Measurements from ENCODE around the gene CDKN1C. TPM values are rescaled to one million over a fixed set of nuclear protein-coding genes. Genes with fewer than 3 reads are reported as not detected.
"Not testable (repeated sequence)": the region's sequence is repeated elsewhere in the genome, so short reads cannot be mapped to it uniquely, and the experiment has no call there.

CDKN1C gene
- total RNA-seq, 2 donors from 2014 or later: 17.2 to 28.7 TPM

GRCh38 chr11:2908130-2908529 lies 22.6 kb upstream of the CDKN1C start:
- TF ChIP-seq, protein P1, sequence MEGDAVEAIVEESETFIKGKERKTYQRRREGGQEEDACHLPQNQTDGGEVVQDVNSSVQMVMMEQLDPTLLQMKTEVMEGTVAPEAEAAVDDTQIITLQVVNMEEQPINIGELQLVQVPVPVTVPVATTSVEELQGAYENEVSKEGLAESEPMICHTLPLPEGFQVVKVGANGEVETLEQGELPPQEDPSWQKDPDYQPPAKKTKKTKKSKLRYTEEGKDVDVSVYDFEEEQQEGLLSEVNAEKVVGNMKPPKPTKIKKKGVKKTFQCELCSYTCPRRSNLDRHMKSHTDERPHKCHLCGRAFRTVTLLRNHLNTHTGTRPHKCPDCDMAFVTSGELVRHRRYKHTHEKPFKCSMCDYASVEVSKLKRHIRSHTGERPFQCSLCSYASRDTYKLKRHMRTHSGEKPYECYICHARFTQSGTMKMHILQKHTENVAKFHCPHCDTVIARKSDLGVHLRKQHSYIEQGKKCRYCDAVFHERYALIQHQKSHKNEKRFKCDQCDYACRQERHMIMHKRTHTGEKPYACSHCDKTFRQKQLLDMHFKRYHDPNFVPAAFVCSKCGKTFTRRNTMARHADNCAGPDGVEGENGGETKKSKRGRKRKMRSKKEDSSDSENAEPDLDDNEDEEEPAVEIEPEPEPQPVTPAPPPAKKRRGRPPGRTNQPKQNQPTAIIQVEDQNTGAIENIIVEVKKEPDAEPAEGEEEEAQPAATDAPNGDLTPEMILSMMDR (IDR thresholded peaks at IDR 0.05): no peak

GRCh38 chr11:2905299-2905698 lies 19.7 kb upstream of the CDKN1C start:
- DNase-seq (ENCODE audit: low spot score); H3K4me3 ChIP-seq; H3K27me3 ChIP-seq; H3K9me3 ChIP-seq; H3K27ac ChIP-seq; H3K36me3 ChIP-seq: not testable (repeated sequence)
- H3K4me1 ChIP-seq: peaks cover 0 to 44% of the 10 kb centered on the region in 2 donors

More at GRCh38 chr11:2908130-2908529, 22.6 kb upstream of the CDKN1C start:
- peaks cover 0 to 39% of the 10 kb centered on the region in 2 donors for H3K4me1 ChIP-seq
- no peaks in the 10 kb centered on the region for H3K27me3 ChIP-seq
- H3K9me3 ChIP-seq: no peaks in the 10 kb centered on the region
- no peak for DNase-seq (ENCODE audit: low spot score)
- H3K4me3 ChIP-seq: no peak overlapping the region
- no peak overlapping the region for H3K27ac ChIP-seq
- no peaks in the 10 kb centered on the region for H3K36me3 ChIP-seq

DNA sequence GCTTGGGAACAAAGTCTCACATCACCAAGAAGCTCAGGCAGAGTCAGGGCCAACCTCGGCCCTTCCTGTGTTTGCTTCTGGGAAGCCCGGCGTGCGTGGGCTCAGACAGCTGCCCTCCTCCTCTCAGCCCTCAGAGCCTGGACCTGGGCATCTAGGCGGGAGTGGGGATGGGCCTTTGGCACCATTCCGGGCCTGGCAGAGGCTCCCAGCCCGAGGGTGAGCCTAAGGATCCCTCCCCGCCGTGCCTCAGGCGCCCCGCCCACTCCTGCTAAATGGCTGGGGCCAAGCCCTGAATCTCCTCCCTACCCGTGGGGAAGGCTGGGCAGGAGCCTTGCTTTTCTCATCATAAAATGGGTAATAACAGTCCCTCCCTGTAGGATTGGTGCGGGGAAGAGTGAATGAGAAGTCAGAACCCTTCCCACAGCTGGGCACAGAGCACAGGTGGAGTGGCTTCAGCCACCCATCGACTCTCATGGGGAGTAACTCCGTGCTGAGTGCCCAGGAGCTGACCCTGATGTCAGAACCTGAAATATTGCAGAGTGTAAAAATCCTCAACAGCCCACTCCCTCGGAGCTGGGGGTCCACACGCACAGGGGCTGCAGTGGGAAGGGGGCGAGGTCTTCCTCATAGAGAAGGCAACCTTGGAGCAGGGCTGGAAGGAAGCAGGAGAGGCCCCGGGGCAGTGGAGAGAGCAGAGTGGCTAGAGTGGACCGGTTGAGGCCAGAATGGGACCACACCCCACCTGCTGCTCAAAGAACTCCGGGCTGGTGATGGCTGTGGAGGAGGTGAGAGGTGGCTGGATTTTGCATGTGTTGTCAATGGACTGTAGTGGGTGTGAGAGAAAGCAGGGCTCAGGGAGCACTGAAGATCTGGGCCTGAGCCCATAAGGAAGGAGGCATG lies 18.8 kb upstream of the CDKN1C start:
- TF ChIP-seq, protein P1 (IDR thresholded peaks at IDR 0.05): no peak
- H3K27me3 ChIP-seq: no peaks in the 10 kb centered on the region

GRCh38 chr11:2903672-2904011 lies 18.1 kb upstream of the CDKN1C start:
- Histone ChIP-seq H3K36me3 (no peaks in the 10 kb centered on the region), H3K9me3 (no peaks in the 10 kb centered on the region), H3K4me3 (no peak overlapping the region), H3K27me3 (no peaks in the 10 kb centered on the region), H3K4me1 (peaks cover 0 to 37% of the 10 kb centered on the region in 2 donors), H3K27ac (no peak overlapping the region)
- TF ChIP-seq, protein P1 (IDR thresholded peaks at IDR 0.05): no peak
- no peak for DNase-seq (ENCODE audit: low spot score)

More for the DNA sequence above, 18.8 kb upstream of the CDKN1C start:
- Histone ChIP-seq H3K4me1 (peaks cover 0 to 40% of the 10 kb centered on the region in 2 donors), H3K4me3 (no peak overlapping the region), H3K9me3 (no peaks in the 10 kb centered on the region), H3K36me3 (no peaks in the 10 kb centered on the region), H3K27ac (no peak overlapping the region)
- DNase-seq (ENCODE audit: low spot score): no peak

GRCh38 chr11:2902784-2903671 lies 17.5 kb upstream of the CDKN1C start:
- peaks cover 0 to 42% of the 10 kb centered on the region in 2 donors for H3K4me1 ChIP-seq

More at GRCh38 chr11:2902784-2903671, 17.5 kb upstream of the CDKN1C start:
- Histone ChIP-seq H3K27ac (peak overlapping the region; percentile 74 to 86), H3K4me3 (peak overlapping the region; percentile 52 to 71), H3K36me3 (no peaks in the 10 kb centered on the region), H3K27me3 (no peaks in the 10 kb centered on the region), H3K9me3 (no peaks in the 10 kb centered on the region)
- TF ChIP-seq, protein P1 (IDR thresholded peaks at IDR 0.05): no peak
- DNase-seq (ENCODE audit: low spot score): no peak
